ENCODE data around the gene PMFBP1. TPM values are rescaled to one million over a fixed set of nuclear protein-coding genes. Genes with fewer than 3 reads are reported as not detected.

The PMFBP1 gene
- total RNA-seq, 2 donors from 2014 or later, result 0.21 to 1.4 TPM

- ATAC-seq (ENCODE audit: insufficient number of reproducible peaks, low FRiP score, low read depth) (no peak), DNase-seq (ENCODE audit: low spot score) (no peak)
- H3K27ac ChIP-seq, result no peak overlapping the region
- H3K4me1 ChIP-seq (ENCODE audit: control insufficient read depth in 1 of 2, low read depth in 2 of 2), result no peaks in the 10 kb centered on the region
- no peak overlapping the region for H3K4me3 ChIP-seq
- H3K9me3 ChIP-seq, result no peaks in the 10 kb centered on the region
- no peaks in the 10 kb centered on the region for H3K36me3 ChIP-seq
- no peak for TF ChIP-seq CTCF (IDR thresholded peaks at IDR 0.05)
- H3K27me3 ChIP-seq (replicated peaks; ENCODE audit: insufficient read depth), result no peaks in the 10 kb centered on the region
These were observed 4.9 kb downstream of the PMFBP1 start for GRCh38 chr16:72166954-72167561.

- no peak for TF ChIP-seq CTCF (IDR thresholded peaks at IDR 0.05)
These were observed 5.8 kb downstream of the PMFBP1 start for GRCh38 chr16:72166151-72166550.

GRCh38 chr16:72164691-72165090 is 7.3 kb downstream of the PMFBP1 start:
- ATAC-seq (ENCODE audit: insufficient number of reproducible peaks, low FRiP score, low read depth), result no peak
- H3K9me3 ChIP-seq, result no peaks in the 10 kb centered on the region

More at GRCh38 chr16:72166151-72166550, 5.8 kb downstream of the PMFBP1 start:
- Histone ChIP-seq H3K4me1 (ENCODE audit: control insufficient read depth in 1 of 2, low read depth in 2 of 2) (no peaks in the 10 kb centered on the region), H3K27ac (no peak overlapping the region), H3K4me3 (no peak overlapping the region), H3K36me3 (no peaks in the 10 kb centered on the region), H3K27me3 (replicated peaks; ENCODE audit: insufficient read depth) (no peaks in the 10 kb centered on the region), H3K9me3 (no peaks in the 10 kb centered on the region)
- DNase-seq (ENCODE audit: low spot score) (no peak), ATAC-seq (ENCODE audit: insufficient number of reproducible peaks, low FRiP score, low read depth) (no peak)

GRCh38 chr16:72162105-72162692 is 9.8 kb downstream of the PMFBP1 start:
- Histone ChIP-seq H3K27me3 (replicated peaks; ENCODE audit: insufficient read depth) (no peaks in the 10 kb centered on the region), H3K4me3 (no peak overlapping the region), H3K4me1 (ENCODE audit: control insufficient read depth in 1 of 2, low read depth in 2 of 2) (no peaks in the 10 kb centered on the region), H3K9me3 (no peaks in the 10 kb centered on the region), H3K27ac (no peak overlapping the region), H3K36me3 (no peaks in the 10 kb centered on the region)
- TF ChIP-seq CTCF (IDR thresholded peaks at IDR 0.05), result no peak
- no peak for DNase-seq (ENCODE audit: low spot score)
- no peak for ATAC-seq (ENCODE audit: insufficient number of reproducible peaks, low FRiP score, low read depth)

More at GRCh38 chr16:72164691-72165090, 7.3 kb downstream of the PMFBP1 start:
- no peaks in the 10 kb centered on the region for H3K36me3 ChIP-seq
- H3K27me3 ChIP-seq (replicated peaks; ENCODE audit: insufficient read depth), result no peaks in the 10 kb centered on the region
- H3K4me1 ChIP-seq (ENCODE audit: control insufficient read depth in 1 of 2, low read depth in 2 of 2), result no peaks in the 10 kb centered on the region
- DNase-seq (ENCODE audit: low spot score), result no peak
- no peak overlapping the region for H3K27ac ChIP-seq
- no peak overlapping the region for H3K4me3 ChIP-seq
- no peak for TF ChIP-seq CTCF (IDR thresholded peaks at IDR 0.05)

GRCh38 chr16:72159801-72160200 is 12.2 kb downstream of the PMFBP1 start:
- TF ChIP-seq CTCF (IDR thresholded peaks at IDR 0.05), result no peak
- Histone ChIP-seq H3K4me3 (no peak overlapping the region), H3K27me3 (replicated peaks; ENCODE audit: insufficient read depth) (no peaks in the 10 kb centered on the region), H3K27ac (no peak overlapping the region), H3K36me3 (no peaks in the 10 kb centered on the region), H3K4me1 (ENCODE audit: control insufficient read depth in 1 of 2, low read depth in 2 of 2) (no peaks in the 10 kb centered on the region), H3K9me3 (no peaks in the 10 kb centered on the region)
- DNase-seq (ENCODE audit: low spot score) (no peak), ATAC-seq (ENCODE audit: insufficient number of reproducible peaks, low FRiP score, low read depth) (no peak)

All from thoracic aorta (tissue), 2 donors.